Skeletal muscle tissue (tissue), 4 donors: ENCODE results near the gene PLAGL2. TPM values are rescaled to one million over a fixed set of nuclear protein-coding genes. Genes with fewer than 3 reads are reported as not detected.

Experiments
- H3K27ac ChIP-seq: one replicate; pipeline ENCODE4 v1.7.0; 2013; ENCODE audit warnings: mild to moderate bottlenecking, low read depth, low read length, inconsistent platforms
- H3K27me3 ChIP-seq, 3 donors: one replicate each; pipeline ENCODE4 v1.7.0; 2013; ENCODE audit warnings: low read length in 3 of 3; ENCODE audit not compliant: control insufficient read depth in 3 of 3, insufficient read depth in 3 of 3
- H3K36me3 ChIP-seq, 3 donors: one replicate each; pipeline ENCODE4 v1.7.0; 2013; ENCODE audit warnings: low read length in 3 of 3; ENCODE audit not compliant: control insufficient read depth in 3 of 3, insufficient read depth in 3 of 3
- H3K4me1 ChIP-seq, 3 donors: one replicate each; pipeline ENCODE4 v1.7.0; 2013; ENCODE audit warnings: low read length in 3 of 3, mild to moderate bottlenecking in 3 of 3; ENCODE audit not compliant: control insufficient read depth in 3 of 3, insufficient read depth in 3 of 3
- H3K4me3 ChIP-seq, 3 donors: one replicate each; pipeline ENCODE4 v1.7.0; 2013; ENCODE audit warnings: low read length in 3 of 3
- H3K9ac ChIP-seq, 3 donors: one replicate each; pipeline ENCODE4 v1.7.0; 2013; ENCODE audit warnings: low read length in 3 of 3, mild to moderate bottlenecking in 3 of 3, moderate library complexity in 2 of 3, low read depth in 1 of 3
- H3K9me3 ChIP-seq, 3 donors: one replicate each; pipeline ENCODE4 v1.7.0; 2013; ENCODE audit warnings: low read length in 3 of 3; ENCODE audit not compliant: control insufficient read depth in 3 of 3
- total RNA-seq: library from RNA; depleted of rRNA; stranded (reverse); fragments of >200 nt; gene quantifications from one replicate; pipeline ENCODE4 v1.2.3, GENCODE V29; 2014
- donor health status: Osteomylitis.

Gene PLAGL2
- total RNA-seq, 1 donor from 2014 or later, result 2.1 TPM

DNA sequence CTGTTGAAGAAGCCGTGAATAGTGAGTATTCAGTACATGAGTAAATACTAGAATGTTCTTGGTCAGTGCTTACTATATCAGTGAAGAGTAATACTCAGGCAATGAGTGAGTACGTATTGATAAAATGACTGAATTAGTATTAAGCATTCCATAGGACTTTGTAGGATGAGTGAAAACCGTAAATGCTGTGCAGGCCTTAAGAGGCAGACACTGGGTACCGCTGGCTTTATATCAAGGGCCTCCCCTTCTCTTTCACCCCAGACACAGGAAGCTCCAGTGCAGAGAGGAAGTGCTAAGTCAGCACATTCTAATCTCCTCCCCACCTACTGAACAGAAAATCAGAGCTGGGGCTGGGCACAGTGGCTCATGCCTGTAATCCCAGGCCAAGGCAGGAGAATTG lies 24.3 kb upstream of the PLAGL2 start:
- peaks cover 12 to 16% (median 15%) of the 10 kb centered on the region in 3 donors for H3K4me1 ChIP-seq
- H3K4me3 ChIP-seq, result no peak overlapping the region
- no peaks in the 10 kb centered on the region for H3K9me3 ChIP-seq
- no peak overlapping the region for H3K9ac ChIP-seq
- no peaks in the 10 kb centered on the region for H3K27me3 ChIP-seq
- H3K36me3 ChIP-seq, result peaks cover 47 to 64% (median 52%) of the 10 kb centered on the region in 3 donors
- no peak overlapping the region for H3K27ac ChIP-seq

DNA sequence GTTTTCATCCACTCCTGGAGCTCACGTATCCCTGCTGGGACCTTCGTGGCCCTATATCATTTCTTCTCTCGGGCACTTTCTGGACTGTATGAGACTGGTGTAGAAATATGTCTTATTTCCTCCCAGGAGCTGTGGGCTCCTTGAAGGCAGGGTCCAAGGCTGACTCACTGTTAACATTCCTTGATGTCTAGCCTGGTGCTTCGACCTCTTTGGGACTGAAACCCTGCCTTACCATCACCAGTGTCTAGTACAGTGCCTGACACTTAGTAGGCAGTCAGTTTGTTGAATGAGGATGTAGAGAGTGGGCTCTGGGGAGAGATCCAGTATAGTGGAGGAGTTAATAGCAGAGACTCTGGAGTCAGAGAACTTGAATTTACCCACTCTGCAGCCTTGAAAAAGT lies 23.7 kb upstream of the PLAGL2 start:
- peaks cover 12 to 20% (median 15%) of the 10 kb centered on the region in 3 donors for H3K4me1 ChIP-seq
- no peak overlapping the region for H3K4me3 ChIP-seq

DNA sequence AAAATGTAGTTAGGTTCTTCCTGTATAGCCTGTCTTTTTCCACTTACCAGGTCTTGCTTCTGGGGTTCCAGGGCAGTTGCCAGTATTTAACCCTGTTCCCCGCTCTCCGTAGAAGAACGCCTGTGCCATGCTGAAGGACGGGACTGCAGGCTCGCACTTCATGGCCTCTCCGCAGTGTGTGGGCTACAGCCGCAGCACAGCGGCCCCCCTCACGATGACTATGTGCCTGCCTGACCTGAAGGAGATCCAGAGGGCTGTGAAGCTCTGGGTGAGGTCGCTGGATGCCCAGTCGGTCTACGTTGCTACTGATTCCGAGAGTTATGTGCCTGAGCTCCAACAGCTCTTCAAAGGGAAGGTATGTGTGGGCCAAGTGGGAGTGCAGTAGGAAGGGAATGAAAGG lies 23.2 kb upstream of the PLAGL2 start:
- Histone ChIP-seq H3K27ac (no peak overlapping the region), H3K4me3 (no peak overlapping the region), H3K36me3 (peaks cover 43 to 63% (median 47%) of the 10 kb centered on the region in 3 donors), H3K4me1 (peaks cover 12 to 20% (median 15%) of the 10 kb centered on the region in 3 donors), H3K9ac (no peak overlapping the region), H3K27me3 (no peaks in the 10 kb centered on the region), H3K9me3 (no peaks in the 10 kb centered on the region)

More for the DNA sequence above, 23.7 kb upstream of the PLAGL2 start:
- Histone ChIP-seq H3K9ac (no peak overlapping the region), H3K9me3 (no peaks in the 10 kb centered on the region), H3K27ac (no peak overlapping the region), H3K36me3 (peaks cover 46 to 65% (median 47%) of the 10 kb centered on the region in 3 donors), H3K27me3 (no peaks in the 10 kb centered on the region)

DNA sequence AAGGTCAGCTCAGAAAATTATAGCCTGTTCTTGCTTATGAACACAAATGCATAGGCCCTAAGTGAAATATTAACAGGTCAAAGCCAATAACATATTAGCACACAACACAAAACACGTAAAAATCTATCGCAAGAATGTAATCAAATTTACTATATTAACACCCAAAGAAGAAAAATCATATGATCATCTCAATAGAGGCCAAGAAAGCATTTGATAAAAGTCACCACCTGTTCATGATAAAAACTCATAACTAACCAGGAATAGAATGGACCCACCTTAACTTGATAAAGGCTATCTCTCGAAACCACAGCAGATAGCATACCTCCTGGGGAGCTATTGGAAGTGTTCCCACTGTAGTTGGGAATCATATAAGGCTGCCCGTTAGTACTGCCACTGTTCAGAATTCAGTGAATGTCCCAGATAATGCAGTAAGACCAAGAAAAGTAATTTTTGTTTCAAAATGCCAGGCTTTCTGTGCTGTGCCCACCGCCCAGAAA lies 21.8 kb upstream of the PLAGL2 start:
- no peak overlapping the region for H3K27ac ChIP-seq

DNA sequence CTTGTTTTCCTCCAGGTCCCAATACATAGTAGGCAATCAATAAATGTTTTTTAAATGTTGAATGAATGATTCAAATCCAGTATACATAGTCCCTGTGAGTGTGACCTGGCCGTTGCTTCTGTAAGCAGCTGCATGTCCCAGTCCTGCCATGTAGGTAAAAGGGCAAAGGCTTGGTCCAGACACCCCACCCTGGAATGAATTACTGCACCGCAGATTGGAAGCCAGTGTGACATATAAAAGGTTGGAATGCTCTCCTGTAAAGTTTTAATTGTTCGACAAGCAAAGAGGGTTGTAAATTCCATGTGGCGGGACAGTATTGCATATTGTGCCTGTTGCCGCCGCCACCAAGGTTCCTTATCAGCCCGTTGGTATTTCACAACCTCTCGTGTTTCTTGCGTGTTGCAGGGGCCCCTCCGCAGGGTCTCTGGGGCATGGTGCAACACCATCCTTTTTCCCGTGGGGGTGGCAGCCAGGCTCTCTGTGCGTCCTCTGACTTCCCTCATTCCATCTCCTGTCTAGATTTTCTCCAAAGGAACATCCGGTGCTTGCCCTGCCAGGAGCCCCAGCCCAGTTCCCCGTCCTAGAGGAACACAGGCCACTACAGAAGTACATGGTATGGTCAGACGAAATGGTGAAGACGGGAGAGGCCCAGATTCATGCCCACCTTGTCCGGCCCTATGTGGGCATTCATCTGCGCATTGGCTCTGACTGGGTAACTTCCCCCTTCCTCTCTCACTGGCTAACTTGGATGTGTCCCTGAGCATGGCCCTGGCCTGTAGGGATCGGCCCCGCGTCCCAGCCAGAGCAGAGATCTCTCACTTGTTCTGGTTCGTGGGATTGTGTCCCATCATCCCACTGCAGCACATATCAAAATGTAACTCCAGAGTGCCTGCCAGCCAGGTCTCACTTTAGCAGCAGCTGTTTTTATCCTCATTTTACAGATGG lies 20.5 kb upstream of the PLAGL2 start:
- H3K9me3 ChIP-seq, result no peaks in the 10 kb centered on the region
- H3K27me3 ChIP-seq, result no peaks in the 10 kb centered on the region
- H3K27ac ChIP-seq, result no peak overlapping the region
- H3K4me1 ChIP-seq, result peaks cover 12 to 20% (median 15%) of the 10 kb centered on the region in 3 donors
- peaks cover 34 to 50% (median 38%) of the 10 kb centered on the region in 3 donors for H3K36me3 ChIP-seq
- peak overlapping the region in 2 of 3 donors; percentile 59 to 68 for H3K9ac ChIP-seq
- H3K4me3 ChIP-seq, result peak overlapping the region in 2 of 3 donors; percentile 7 to 14

More for the DNA sequence above, 21.8 kb upstream of the PLAGL2 start:
- Histone ChIP-seq H3K27me3 (no peaks in the 10 kb centered on the region), H3K4me3 (no peak overlapping the region), H3K36me3 (peaks cover 32 to 53% (median 41%) of the 10 kb centered on the region in 3 donors), H3K9ac (no peak overlapping the region), H3K4me1 (peaks cover 12 to 20% (median 15%) of the 10 kb centered on the region in 3 donors), H3K9me3 (no peaks in the 10 kb centered on the region)

DNA sequence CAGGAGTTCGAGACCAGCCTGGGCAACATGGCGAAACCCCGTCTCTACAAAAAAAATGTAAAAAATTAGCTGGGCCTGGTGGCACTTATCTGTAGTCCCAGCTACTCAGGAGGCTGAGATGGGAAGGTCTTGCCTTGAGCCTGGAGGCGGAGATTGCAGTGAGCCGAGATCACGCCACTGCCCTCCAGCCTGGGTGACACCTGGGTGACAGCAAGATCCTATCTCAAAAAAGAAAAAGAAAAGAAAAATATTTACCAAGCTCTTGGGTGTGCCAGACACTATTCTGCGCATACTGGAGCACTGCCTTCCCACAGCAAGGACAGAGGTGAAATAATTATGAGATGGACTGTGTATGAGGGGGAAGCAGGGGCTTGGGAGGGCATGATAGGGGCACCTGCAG lies 19.8 kb upstream of the PLAGL2 start:
- no peak overlapping the region for H3K27ac ChIP-seq
- H3K9ac ChIP-seq, result peak overlapping the region in 2 of 3 donors; percentile 59 to 68
- peaks cover 12 to 20% (median 15%) of the 10 kb centered on the region in 3 donors for H3K4me1 ChIP-seq
- no peaks in the 10 kb centered on the region for H3K9me3 ChIP-seq
- H3K27me3 ChIP-seq, result no peaks in the 10 kb centered on the region
- peak overlapping the region in 1 of 3 donors; percentile 6 for H3K4me3 ChIP-seq
- peaks cover 36 to 51% (median 37%) of the 10 kb centered on the region in 3 donors for H3K36me3 ChIP-seq

DNA sequence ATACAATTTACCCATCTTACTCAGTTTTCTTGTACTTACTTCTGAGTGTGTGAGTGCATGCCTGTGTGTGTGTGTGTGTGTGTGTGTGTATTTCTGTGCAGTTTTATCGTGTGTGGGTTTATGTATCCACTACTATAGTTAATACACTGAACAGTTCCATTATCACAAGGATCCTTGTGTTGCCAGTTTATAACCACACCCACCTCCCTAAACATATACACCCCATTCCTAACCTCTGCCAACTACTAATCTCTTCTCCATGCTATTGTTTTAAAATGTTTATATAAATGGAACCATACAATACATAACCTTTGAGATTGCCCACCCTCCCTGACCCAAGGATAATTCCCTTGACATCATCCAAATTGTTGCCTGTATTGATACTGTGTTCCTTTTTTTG lies 18.8 kb upstream of the PLAGL2 start:
- no peak overlapping the region for H3K9ac ChIP-seq
- H3K9me3 ChIP-seq, result no peaks in the 10 kb centered on the region
- no peak overlapping the region for H3K27ac ChIP-seq
- H3K4me3 ChIP-seq, result no peak overlapping the region
- peaks cover 12 to 20% (median 15%) of the 10 kb centered on the region in 3 donors for H3K4me1 ChIP-seq
- H3K27me3 ChIP-seq, result no peaks in the 10 kb centered on the region
- H3K36me3 ChIP-seq, result peaks cover 29 to 50% (median 37%) of the 10 kb centered on the region in 3 donors

DNA sequence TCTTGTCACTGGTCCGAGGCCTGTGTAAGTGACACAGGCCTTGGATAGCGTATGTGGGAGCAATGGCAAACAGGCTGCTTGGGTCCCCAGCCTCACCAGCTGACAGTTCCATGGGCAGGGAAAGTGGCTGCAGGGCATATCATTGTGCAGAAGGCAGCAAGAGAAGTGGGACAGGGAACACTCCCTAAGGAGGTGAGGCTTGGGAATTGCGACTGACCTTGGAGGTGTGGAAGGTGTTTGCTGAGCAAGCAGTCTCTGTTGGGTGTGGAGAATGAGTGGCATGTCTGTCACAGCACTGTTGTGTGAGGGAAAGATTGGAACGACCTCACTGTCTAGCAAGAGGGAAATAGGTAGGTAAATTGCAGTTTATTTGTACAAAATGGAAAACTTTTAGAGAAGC lies 16.9 kb upstream of the PLAGL2 start:
- Histone ChIP-seq H3K9me3 (no peaks in the 10 kb centered on the region), H3K4me3 (no peak overlapping the region), H3K27ac (no peak overlapping the region), H3K36me3 (peaks cover 26 to 49% (median 37%) of the 10 kb centered on the region in 3 donors), H3K4me1 (peaks cover 12 to 20% (median 15%) of the 10 kb centered on the region in 3 donors), H3K27me3 (no peaks in the 10 kb centered on the region), H3K9ac (no peak overlapping the region)

DNA sequence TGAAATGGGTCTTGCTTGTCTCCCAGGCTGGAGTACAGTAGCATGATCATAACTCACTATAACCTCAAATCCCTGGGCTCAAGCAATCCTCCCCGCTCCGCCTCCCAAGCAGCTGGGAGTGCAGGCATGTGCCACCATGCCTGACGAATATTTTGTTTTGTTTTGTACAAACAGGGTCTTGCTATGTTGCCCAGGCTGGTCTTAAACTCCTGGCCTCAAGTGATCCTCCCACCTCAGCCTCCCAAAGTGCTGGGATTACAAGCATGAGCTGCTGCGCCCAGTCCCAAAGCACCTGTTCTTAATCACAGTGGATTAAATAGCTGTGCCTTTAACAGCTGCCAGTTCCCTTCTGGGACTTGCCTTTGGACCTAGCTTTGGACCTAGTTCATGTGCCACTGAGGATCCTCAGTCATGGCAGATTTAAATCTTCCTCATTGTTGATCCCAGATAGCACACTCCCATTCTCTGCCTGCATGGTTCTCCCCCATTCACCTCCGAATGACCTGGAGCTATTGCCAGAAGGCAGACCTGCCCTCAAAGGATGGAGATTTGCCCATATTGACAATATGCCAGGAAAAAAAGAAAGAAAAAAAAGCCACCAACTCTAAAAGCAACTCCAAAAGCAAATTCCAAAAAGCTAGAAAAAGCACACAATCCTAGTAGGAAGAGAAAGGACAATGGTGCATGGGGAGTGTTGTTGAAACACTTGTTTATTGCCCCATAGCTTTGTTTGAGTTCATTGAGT lies 10.8 kb upstream of the PLAGL2 start:
- H3K9ac ChIP-seq, result no peak overlapping the region
- peaks cover 0 to 5% (median 0%) of the 10 kb centered on the region in 3 donors for H3K4me1 ChIP-seq
- peaks cover 43 to 58% (median 58%) of the 10 kb centered on the region in 3 donors for H3K36me3 ChIP-seq
- no peaks in the 10 kb centered on the region for H3K27me3 ChIP-seq
- no peaks in the 10 kb centered on the region for H3K9me3 ChIP-seq
- H3K27ac ChIP-seq, result no peak overlapping the region
- no peak overlapping the region for H3K4me3 ChIP-seq
